Effector memory CD4-positive, alpha-beta T cell (primary cell): ENCODE results near the gene ATXN1.

ENCODE experiments used
- DNase-seq, 3 donors: peaks; one replicate each; pipeline ENCODE4 v3.0.0-alpha.2; 2020
- H3K27ac ChIP-seq: 2 replicates; pipeline ENCODE4 v1.7.0; 2013; ENCODE audit warnings: mild to moderate bottlenecking, low read length, moderate library complexity; ENCODE audit not compliant: insufficient read depth, poor library complexity, severe bottlenecking
- H3K27me3 ChIP-seq: replicated peaks from 2 replicates; pipeline ENCODE4 v1.7.0; 2013; ENCODE audit warnings: mild to moderate bottlenecking, low read length; ENCODE audit not compliant: insufficient read depth, control insufficient read depth, poor library complexity, severe bottlenecking
- H3K36me3 ChIP-seq: 2 replicates; pipeline ENCODE4 v1.7.0; 2013; ENCODE audit warnings: mild to moderate bottlenecking, low read length, moderate library complexity; ENCODE audit not compliant: control insufficient read depth, insufficient read depth
- H3K4me1 ChIP-seq: 2 replicates; pipeline ENCODE4 v1.7.0; 2013; ENCODE audit warnings: low read length, mild to moderate bottlenecking; ENCODE audit not compliant: control insufficient read depth, insufficient read depth, poor library complexity, severe bottlenecking
- H3K4me3 ChIP-seq: 2 replicates; pipeline ENCODE4 v1.7.0; 2013; ENCODE audit warnings: low read length, low read depth, mild to moderate bottlenecking; ENCODE audit not compliant: insufficient read depth, poor library complexity, severe bottlenecking
- H3K9me3 ChIP-seq: 2 replicates; pipeline ENCODE4 v1.7.0; 2013; ENCODE audit warnings: mild to moderate bottlenecking, low read length, moderate library complexity; ENCODE audit not compliant: control insufficient read depth

The ATXN1 gene

GRCh38 chr6:16282370-16282769 is 478.9 kb downstream of the ATXN1 start:
- no peaks in the 10 kb centered on the region for H3K4me1 ChIP-seq
- no peaks in the 10 kb centered on the region for H3K36me3 ChIP-seq
- no peak overlapping the region for H3K27ac ChIP-seq
- no peaks in the 10 kb centered on the region for H3K27me3 ChIP-seq
- no peak overlapping the region for H3K4me3 ChIP-seq
- H3K9me3 ChIP-seq = no peaks in the 10 kb centered on the region
- DNase-seq = no peak

DNA sequence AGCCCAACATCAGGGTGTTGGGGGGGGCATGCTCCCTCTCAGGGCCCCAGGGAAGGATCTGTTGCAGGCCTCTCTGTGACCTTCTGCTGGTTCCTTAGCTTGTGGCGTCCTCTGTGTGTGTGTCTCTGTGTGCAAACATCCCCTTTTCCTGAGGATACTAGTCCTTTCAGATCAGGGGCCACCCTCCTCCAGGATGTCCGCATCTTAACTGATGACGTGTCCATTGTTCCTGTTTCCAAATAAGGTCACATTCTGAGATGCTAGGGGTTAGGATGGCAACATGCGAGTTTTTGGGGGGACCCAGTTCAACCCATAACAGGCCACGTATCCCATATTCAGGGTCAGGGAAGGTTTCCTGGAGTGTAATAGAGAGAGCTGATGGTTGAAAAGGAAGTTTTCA is 482.0 kb downstream of the ATXN1 start:
- Histone ChIP-seq H3K9me3 (no peaks in the 10 kb centered on the region), H3K4me1 (no peaks in the 10 kb centered on the region), H3K27ac (no peak overlapping the region), H3K27me3 (no peaks in the 10 kb centered on the region), H3K36me3 (no peaks in the 10 kb centered on the region), H3K4me3 (no peak overlapping the region)
- DNase-seq = no peak

DNA sequence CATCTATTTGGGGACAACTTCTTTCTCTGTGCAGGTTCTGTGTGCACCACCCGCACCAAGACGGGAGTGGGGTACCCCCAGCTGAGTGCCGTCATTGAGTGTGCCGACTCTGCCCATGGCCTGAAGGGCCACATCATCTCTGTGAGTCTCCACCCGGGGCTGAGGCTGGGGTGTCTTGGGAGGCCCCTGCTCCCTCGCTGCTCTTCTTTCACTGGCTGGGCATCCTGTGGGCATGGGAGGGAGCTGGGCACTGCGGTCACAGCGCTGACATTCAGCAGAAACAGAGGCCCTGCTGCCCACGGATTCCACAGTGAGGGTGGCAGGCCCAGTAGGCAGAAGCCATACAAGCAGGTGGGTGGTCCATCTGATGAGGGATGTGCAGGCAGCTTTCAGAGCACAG is 482.5 kb downstream of the ATXN1 start:
- no peak for DNase-seq
- no peaks in the 10 kb centered on the region for H3K4me1 ChIP-seq
- no peaks in the 10 kb centered on the region for H3K27me3 ChIP-seq
- no peaks in the 10 kb centered on the region for H3K9me3 ChIP-seq
- no peak overlapping the region for H3K27ac ChIP-seq
- no peak overlapping the region for H3K4me3 ChIP-seq
- no peaks in the 10 kb centered on the region for H3K36me3 ChIP-seq

GRCh38 chr6:16278048-16278724 is 483.1 kb downstream of the ATXN1 start:
- Histone ChIP-seq H3K27me3 (no peaks in the 10 kb centered on the region), H3K36me3 (no peaks in the 10 kb centered on the region), H3K4me1 (no peaks in the 10 kb centered on the region), H3K4me3 (no peak overlapping the region), H3K27ac (no peak overlapping the region), H3K9me3 (no peaks in the 10 kb centered on the region)
- no peak for DNase-seq

DNA sequence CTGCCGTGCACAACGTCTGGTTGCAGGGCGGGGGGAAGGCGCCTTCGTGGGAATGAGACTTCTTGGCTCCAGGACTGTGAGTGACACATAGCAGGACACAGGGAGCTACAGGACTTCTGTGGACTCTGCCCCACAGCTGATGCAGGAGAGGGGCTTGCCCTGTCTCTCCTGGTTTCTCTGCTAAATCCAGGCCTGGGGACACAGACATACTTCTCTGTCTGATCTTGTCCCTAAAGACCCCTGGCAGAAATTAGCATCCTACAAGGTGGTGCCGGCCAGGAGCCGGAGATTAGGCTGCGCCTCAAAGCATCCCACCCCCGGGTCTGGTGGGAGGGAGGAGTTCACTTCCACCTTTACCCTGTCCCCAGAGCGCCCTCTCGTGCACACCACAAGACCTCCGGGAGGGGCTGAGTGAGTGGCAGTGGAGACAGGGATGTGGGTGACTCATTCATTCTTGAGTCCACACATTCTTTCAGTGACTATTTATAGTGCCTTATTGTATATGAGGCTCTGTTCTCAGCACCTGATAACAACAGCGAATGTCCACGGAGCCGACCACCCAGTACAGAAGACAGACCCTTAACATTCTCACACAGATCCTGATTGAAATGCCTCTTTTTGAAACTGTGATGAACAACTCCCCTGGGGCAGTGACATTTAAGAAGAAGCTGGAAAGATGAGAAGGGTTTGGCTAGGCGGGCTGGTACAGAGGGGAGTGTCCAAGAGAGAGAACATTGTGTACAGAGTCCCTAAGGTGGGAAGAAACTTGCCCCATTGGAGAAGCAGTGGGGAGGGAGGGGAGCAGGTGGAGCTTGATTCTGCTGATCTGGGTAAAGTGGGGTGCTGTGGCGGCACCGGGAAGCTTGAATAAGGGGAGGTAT is 483.9 kb downstream of the ATXN1 start:
- Histone ChIP-seq H3K27ac (no peak overlapping the region), H3K27me3 (no peaks in the 10 kb centered on the region), H3K9me3 (no peaks in the 10 kb centered on the region), H3K4me1 (no peaks in the 10 kb centered on the region), H3K36me3 (no peaks in the 10 kb centered on the region), H3K4me3 (no peak overlapping the region)
- DNase-seq = no peak

GRCh38 chr6:16274885-16275589 is 486.2 kb downstream of the ATXN1 start:
- no peak for DNase-seq
- Histone ChIP-seq H3K27ac (no peak overlapping the region), H3K9me3 (no peaks in the 10 kb centered on the region), H3K36me3 (no peaks in the 10 kb centered on the region), H3K4me3 (no peak overlapping the region), H3K4me1 (no peaks in the 10 kb centered on the region), H3K27me3 (no peaks in the 10 kb centered on the region)

- no peak for DNase-seq
- H3K9me3 ChIP-seq = no peaks in the 10 kb centered on the region
- no peak overlapping the region for H3K27ac ChIP-seq
- H3K4me1 ChIP-seq = no peaks in the 10 kb centered on the region
- H3K36me3 ChIP-seq = no peaks in the 10 kb centered on the region
- H3K27me3 ChIP-seq = no peaks in the 10 kb centered on the region
- no peak overlapping the region for H3K4me3 ChIP-seq
Observed at GRCh38 chr6:16274483-16274882, 486.8 kb downstream of the ATXN1 start.

GRCh38 chr6:16273256-16273655 is 488.0 kb downstream of the ATXN1 start:
- Histone ChIP-seq H3K36me3 (no peaks in the 10 kb centered on the region), H3K27me3 (no peaks in the 10 kb centered on the region), H3K4me3 (no peak overlapping the region), H3K4me1 (no peaks in the 10 kb centered on the region), H3K9me3 (no peaks in the 10 kb centered on the region), H3K27ac (no peak overlapping the region)
- DNase-seq = no peak

- H3K4me1 ChIP-seq = no peaks in the 10 kb centered on the region
- no peaks in the 10 kb centered on the region for H3K27me3 ChIP-seq
- no peak overlapping the region for H3K4me3 ChIP-seq
- H3K36me3 ChIP-seq = no peaks in the 10 kb centered on the region
- H3K9me3 ChIP-seq = no peaks in the 10 kb centered on the region
- H3K27ac ChIP-seq = no peak overlapping the region
- no peak for DNase-seq
Observed at GRCh38 chr6:16272201-16272600, 489.1 kb downstream of the ATXN1 start.

DNA sequence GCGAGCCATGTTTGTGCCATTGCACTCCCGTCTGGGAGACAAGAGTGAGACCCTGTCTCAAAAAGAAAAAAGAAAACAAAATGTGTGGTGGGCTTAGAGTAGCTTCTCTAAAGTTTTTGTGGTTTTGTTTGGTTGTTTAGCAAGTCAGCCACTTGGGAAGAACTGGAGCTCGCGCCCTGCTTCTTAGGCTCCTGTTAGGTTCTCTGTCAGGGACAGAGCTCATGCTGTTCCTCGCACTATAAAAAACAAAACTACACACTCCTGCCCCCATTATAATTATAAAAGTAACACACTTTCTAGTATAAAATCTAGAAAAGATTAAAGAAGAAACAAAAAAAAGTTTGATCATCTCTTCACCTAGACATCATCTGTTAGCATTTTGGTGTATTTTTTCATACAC is 489.8 kb downstream of the ATXN1 start:
- no peak for DNase-seq
- Histone ChIP-seq H3K9me3 (no peaks in the 10 kb centered on the region), H3K27me3 (no peaks in the 10 kb centered on the region), H3K4me3 (no peak overlapping the region), H3K36me3 (no peaks in the 10 kb centered on the region), H3K4me1 (no peaks in the 10 kb centered on the region), H3K27ac (no peak overlapping the region)
